HG03159 (cell line): ENCODE measurements around the gene RPLP1.

Source experiments
- ATAC-seq: cut with Tn5 transposase; IDR thresholded peaks from one replicate; pipeline ENCODE4 v1.9.1; 2021; ENCODE audit warnings: mild to moderate bottlenecking, moderate library complexity; ENCODE audit not compliant: unreplicated experiment

The RPLP1 gene

GRCh38 chr15:69468241-69469121, 15.9 kb downstream of the RPLP1 start:
- no peak for ATAC-seq

DNA sequence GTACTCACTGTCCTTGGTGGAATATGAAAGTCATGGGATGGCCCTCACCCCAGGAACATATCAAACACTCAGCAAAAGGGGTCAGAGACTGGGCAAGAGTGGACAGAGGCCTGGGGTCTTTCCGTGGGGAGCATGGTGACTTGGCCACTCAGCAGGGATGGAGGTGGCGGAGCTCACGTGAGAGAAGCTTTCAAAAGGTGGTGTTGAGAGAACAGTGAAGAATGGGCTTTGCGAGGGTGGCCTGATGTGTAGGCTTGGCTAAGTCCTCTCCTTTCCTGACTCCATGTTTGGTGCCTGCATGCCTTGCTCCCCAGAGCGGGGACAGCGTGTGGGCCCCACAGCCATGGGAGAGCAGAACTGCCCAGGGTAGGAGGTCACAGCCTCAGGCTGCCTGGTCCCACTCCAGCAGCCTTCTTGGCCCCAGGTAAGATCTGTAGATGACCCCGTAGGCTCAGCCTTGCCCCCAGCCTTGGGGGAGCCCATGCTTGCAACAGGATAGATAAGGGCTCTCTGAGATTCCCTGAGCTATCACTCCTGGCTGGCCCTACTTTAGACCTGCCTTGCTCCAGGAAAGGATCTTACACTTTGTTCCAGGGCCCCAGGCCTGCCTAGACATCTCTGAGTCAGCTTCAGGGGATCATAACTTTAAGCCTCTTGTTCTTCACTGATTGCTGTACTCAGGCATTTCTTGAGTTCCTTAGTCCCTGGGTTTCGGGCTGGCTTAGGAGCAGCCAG, 17.0 kb downstream of the RPLP1 start:
- no peak for ATAC-seq

DNA sequence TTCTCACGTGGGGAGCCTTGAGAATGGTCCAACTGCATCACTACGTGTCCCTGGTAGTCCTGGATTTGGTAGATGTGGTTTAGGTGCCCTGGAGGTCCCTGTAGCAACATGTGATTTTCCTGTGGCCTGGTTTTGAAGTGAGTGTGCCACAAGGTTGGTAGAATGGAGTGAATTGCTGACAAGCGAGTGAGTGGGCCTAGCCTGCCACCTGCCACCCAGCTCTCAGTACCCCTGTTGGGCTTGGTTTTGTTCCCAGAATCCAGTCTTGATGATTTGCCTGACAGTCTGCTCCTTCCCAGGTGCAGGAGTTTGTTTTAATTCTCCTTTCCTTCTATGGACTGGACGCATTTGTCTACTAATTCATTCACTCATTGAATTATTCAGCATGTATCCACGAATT, 19.4 kb downstream of the RPLP1 start:
- no peak for ATAC-seq

GRCh38 chr15:69472562-69472961, 19.9 kb downstream of the RPLP1 start:
- no peak for ATAC-seq

DNA sequence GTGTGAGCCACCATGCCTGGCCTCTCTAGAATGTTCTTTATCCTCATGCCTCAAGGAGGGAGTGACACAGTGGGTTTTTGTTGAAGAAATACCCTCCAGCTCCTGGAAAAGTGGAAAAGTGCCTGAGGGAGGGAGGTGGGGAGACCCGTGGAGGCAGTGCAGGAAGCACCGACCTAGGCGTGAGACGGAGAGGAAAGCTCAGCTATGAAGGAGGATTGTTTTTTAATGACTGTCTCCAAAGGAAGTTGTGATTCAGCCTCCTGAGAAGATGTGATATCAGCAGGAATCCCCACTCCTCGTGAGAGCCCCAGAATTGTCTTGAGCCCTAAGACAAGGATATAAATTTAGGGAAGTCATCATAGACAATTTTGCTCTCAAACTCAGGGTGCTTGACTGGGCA, 21.7 kb downstream of the RPLP1 start:
- no peak for ATAC-seq

DNA sequence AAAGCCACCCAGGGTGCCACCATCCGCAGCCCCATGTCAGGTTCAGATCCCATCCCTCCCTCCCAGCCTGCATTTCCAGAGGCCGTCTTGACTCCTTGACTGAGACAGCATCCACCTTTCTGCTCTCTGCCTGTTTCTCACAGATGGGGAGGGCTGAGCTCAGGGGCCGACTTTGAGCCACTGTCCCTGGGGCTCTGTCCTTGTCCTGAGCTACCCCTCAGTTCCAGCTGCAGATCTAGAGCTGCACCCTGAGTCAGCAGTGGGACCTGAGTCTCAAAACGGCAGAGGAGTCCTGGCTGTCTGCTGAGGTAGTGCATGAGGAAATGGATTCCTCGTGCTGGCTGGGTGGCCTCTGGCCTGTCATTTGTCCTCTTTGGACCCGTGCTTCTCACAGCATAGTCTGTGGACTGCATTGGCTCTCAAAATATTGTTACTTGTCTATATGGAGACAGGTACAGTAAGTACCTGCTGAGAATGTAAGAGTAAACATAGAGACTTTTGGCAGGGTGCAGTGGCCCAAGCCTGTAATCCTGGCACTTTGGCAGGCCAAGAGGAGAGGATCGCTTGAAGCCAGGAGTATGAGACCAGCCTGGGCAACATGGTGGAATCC, 22.3 kb downstream of the RPLP1 start:
- no peak for ATAC-seq

GRCh38 chr15:69475769-69476358, 23.2 kb downstream of the RPLP1 start:
- ATAC-seq: no peak

- ATAC-seq: no peak
These were observed 24.3 kb downstream of the RPLP1 start for GRCh38 chr15:69476704-69477473.

GRCh38 chr15:69478259-69478781, 25.7 kb downstream of the RPLP1 start:
- ATAC-seq: no peak

GRCh38 chr15:69479081-69479480, 26.5 kb downstream of the RPLP1 start:
- no peak for ATAC-seq

DNA sequence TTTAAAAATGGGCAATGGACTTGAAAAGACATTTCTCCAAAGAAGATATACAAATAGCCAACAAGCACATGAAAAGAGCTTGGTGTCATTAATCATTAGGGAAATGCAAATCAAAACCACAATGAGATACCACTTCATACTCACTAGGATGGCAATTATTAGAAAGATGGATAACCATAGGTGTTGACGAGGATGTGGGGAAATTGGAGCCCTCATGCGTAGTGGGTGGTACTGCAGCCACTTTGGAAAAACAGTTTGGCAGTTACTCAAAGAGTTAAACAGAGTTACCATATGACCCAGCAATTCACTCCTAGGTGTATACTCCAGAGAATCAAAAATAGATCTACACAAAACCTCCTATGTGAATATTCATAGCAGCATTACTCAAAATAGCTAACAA, 27.4 kb downstream of the RPLP1 start:
- ATAC-seq: no peak

GRCh38 chr15:69480932-69481331, 28.3 kb downstream of the RPLP1 start:
- ATAC-seq: no peak

DNA sequence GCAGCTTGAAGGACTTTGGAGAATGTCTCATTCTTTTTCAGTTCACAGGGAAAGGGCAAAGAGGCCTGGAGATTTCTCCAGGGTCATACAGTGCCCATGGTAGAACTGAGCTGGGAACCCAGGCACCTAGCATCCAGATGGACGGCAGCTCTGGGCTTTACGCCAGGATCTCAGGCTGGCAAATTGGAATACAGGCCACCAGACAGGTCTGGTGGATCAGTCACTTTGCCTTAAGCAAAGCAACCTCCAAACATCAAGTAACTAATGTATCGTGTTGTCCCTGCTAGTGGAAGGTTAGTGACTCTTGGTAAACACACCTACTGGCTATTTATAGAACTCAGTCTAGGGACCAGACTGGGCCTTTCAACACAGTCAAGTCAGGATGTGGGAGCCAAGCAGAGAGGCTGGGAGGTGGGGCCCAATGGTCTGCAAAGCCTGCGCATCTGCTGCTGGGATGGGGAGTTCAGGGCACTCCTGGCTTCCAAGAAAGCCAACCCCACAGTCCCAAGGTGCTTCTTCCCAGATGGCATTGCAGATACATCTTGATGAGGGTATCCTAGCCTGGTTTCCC, 30.2 kb downstream of the RPLP1 start:
- ATAC-seq: no peak

DNA sequence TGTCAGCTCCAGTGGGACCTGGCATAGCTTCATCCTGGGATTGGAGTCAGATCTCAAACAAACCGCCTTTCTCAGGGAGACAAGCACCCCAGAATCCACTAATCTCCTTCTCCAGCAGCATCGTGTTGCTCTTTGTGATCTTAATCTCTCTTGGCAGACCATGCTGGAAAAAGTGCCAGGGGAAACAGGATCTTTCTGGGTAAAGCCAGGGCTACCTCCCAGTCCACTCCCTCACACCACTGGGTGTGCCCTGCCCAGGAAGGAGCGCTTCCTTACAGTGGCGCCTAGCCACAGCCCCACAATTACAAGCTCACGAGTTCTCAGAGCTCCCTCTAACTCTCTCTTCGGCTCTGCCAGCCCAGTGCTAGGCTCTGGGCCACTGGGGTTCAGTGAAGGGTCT, 32.2 kb downstream of the RPLP1 start:
- no peak for ATAC-seq

- ATAC-seq: no peak
These were observed 34.0 kb downstream of the RPLP1 start for GRCh38 chr15:69486481-69487110.

DNA sequence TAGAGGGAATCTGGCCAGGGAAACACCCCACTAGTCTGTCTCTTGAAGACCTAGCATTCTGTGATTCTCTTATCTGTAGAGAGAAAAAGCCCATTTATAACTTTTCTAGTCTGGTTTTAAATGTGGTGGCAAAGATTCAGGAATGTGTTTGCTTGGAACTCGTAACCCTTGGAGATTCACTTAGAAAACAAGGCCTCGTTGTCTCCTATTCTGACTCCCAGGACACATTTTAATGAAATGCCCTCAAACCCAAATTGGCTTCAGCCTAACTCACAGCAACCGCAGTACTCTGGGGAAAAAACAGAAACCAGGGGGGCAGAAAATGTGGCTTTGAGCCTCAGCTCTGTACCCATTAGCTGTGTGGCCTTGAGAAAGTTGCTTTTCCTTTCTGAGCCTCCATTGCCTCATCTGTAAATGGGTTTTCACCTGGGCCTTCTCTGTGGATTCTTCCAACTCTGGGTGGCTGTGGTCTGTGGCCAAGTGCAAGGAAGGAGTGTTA, 36.5 kb downstream of the RPLP1 start:
- no peak for ATAC-seq

DNA sequence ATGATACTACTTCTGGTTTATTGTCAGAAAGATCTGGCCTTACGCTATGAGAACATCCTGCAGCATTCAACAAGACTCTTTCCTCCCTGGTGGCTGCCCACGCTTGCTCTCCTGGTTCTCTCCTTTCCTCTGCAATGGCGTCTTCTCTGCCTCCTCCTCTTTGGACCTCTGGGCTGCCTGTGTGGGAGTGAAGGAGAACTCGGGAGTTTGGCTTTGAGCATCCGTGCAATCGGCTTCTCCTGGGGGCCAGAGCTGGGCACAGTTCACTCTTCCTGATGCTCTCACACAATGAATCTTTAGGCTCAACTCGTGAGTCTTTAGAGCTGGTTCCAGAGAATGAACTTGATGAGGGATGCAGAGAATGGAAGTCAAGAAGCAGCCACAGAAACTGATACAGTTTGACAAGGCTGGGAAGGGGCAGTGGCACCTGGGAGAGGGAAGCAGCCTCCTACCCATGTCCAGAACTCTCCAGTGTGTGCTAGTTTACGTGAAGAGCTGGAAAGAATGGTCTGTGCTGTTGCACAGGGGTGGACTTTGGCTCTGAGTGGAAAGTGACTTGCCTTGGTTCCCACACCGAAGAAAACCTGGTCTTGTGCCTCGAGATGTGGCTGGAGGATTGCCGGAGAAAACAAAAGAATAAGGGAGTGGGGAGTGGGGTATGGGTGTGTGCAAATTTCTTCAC, 37.9 kb downstream of the RPLP1 start:
- ATAC-seq: no peak

DNA sequence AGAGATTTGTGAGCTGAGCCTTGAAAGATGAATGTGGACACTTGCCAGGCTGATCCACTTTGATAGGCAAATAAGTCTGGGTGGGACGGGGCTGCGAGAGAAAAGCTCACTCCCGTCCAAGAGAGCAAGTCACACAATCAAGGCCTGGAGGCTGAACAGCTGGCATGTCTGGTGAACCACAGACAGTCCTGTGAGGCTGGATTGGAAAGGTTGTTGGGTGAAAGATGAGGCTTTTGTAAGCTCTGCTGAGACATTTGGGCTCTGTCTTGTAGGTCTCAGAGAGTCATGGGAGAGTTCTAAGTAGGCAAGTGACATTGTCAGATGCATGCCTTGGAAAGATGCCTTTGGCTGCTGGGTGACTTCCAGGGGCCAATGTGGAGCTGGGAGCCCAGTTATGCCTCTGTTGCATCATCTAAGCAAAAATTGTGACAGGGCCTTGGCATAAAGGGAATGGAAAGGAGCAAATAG, 38.5 kb downstream of the RPLP1 start:
- ATAC-seq: no peak

DNA sequence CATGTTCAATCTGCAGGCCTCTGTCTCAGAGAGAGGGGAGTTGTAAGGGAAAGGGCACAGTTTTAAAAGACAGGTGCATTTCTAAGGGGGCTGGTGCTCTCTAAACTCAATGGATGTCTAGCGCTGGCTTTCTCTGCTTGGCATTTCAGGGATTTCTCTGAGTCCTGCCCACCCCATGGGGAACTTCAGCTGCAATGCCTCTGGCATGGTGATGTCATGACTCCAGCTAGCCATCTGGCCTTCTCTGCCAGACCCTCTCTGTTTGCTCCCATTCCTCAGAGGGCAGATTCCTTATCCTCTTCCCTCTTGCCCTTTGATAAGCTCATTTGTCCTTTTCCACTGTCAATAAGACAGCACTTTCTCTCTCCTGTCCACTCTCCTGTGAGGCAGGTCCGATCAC, 40.8 kb downstream of the RPLP1 start:
- ATAC-seq: no peak
